Dedifferentiated amniotic fluid mesenchymal stem cell (primary cell): ENCODE data around the gene HOXB7.

Source experiments
- DNase-seq: peaks from one replicate; pipeline ENCODE4 v3.0.0-alpha.2; 2016; ENCODE audit errors: extremely low spot score

HOXB7 gene

GRCh38 chr17:48594538-48595277, 16.1 kb downstream of the HOXB7 start:
- no peak for DNase-seq

GRCh38 chr17:48593840-48594537, 16.8 kb downstream of the HOXB7 start:
- DNase-seq, result no peak

GRCh38 chr17:48593126-48593829, 17.5 kb downstream of the HOXB7 start, which contains the start of gene HOXB5:
TSS of gene HOXB5 (minus strand) at chr17:48593779. CDS start at chr17:48593682, 97 bp downstream.
- DNase-seq, result no peak

- DNase-seq, result no peak
Measured at GRCh38 chr17:48592577-48592976, 18.2 kb downstream of the HOXB7 start.

- no peak for DNase-seq
Measured at GRCh38 chr17:48592057-48592514, 18.7 kb downstream of the HOXB7 start.

- DNase-seq, result no peak
Measured at GRCh38 chr17:48591255-48592056, 19.4 kb downstream of the HOXB7 start.

- DNase-seq, result no peak
Measured at GRCh38 chr17:48590607-48591161, 20.1 kb downstream of the HOXB7 start.

- no peak for DNase-seq
Measured at GRCh38 chr17:48589831-48590606, 20.8 kb downstream of the HOXB7 start, which contains the start of gene HOXB3. TSS of gene HOXB3 (minus strand) at chr17:48590241. CDS start at chr17:48552474, 37,767 bp downstream.

- DNase-seq, result no peak
Measured at GRCh38 chr17:48589060-48589830, 21.6 kb downstream of the HOXB7 start.

GRCh38 chr17:48588528-48588927, 22.3 kb downstream of the HOXB7 start:
- no peak for DNase-seq

- DNase-seq, result no peak
Measured at GRCh38 chr17:48588074-48588415, 22.8 kb downstream of the HOXB7 start.

- no peak for DNase-seq
Measured at GRCh38 chr17:48587276-48588073, 23.3 kb downstream of the HOXB7 start.

GRCh38 chr17:48586355-48587258, 24.2 kb downstream of the HOXB7 start:
- DNase-seq, result no peak

- no peak for DNase-seq
Measured at GRCh38 chr17:48584223-48584741, 26.5 kb downstream of the HOXB7 start.

GRCh38 chr17:48583708-48584222, 27.1 kb downstream of the HOXB7 start:
- DNase-seq, result no peak

- no peak for DNase-seq
Measured at GRCh38 chr17:48582750-48583069, 28.1 kb downstream of the HOXB7 start.

- DNase-seq, result no peak
Measured at GRCh38 chr17:48579760-48580554, 30.9 kb downstream of the HOXB7 start.
